Tracheal epithelial cell (primary cell): ENCODE measurements around the gene SEC31A. TPM values are rescaled to one million over a fixed set of nuclear protein-coding genes. Genes with fewer than 3 reads are reported as not detected.

Experiments used
- total RNA-seq: library from RNA; depleted of rRNA; stranded (reverse); fragments of >200 nt; gene quantifications from 2 replicates; pipeline ENCODE4 v1.2.1, GENCODE V29; 2014

Gene SEC31A
- total RNA-seq = 113 and 144 TPM in 2 replicates

GRCh38 chr4:82890901-82891706 is at the start of gene SEC31A:
SEC31A (minus strand) TSS chr4:82891153; CDS start chr4:82881936, 9,217 bp downstream.

GRCh38 chr4:82900411-82901182 is 9.6 kb upstream of the SEC31A start, which contains the start of gene THAP9:
THAP9 (plus strand) TSS chr4:82900735; CDS start chr4:82900803, 68 bp downstream.

GRCh38 chr4:82798168-82799005 is 92.6 kb downstream of the SEC31A start, which contains the start of gene SCD5:
SCD5 (minus strand) TSS chr4:82798796; CDS start chr4:82798537, 259 bp downstream.

Other genes with a start within 250 kb of the SEC31A start
- 3.8 and 64.8 TPM in 2 replicates for gene SCD5, start 92.4 kb downstream of the SEC31A start, total RNA-seq
- 1.9 and 2.4 TPM in 2 replicates for gene THAP9, start 9.6 kb upstream of the SEC31A start, total RNA-seq
- gene LIN54, start 119.7 kb upstream of the SEC31A start, total RNA-seq = 5.3 and 6.0 TPM in 2 replicates
- 75.9 and 95.3 TPM in 2 replicates for gene COPS4, start 144.0 kb upstream of the SEC31A start, total RNA-seq
- gene PLAC8, start 223.6 kb upstream of the SEC31A start, total RNA-seq = 0.48 and 2.3 TPM in 2 replicates